ENCODE results near the gene RHOG.

GRCh38 chr11:3834349-3834663, 6.5 kb downstream of the RHOG start:
- no peak for TF ChIP-seq TAF1 (IDR thresholded peaks at IDR 0.05; ENCODE audit: borderline replicate concordance, low read depth, low read length)
- TF ChIP-seq POLR2A (IDR thresholded peaks at IDR 0.05; ENCODE audit: low read depth, low read length), result no peak
- TF ChIP-seq POLR2AphosphoS5 (IDR thresholded peaks at IDR 0.05; ENCODE audit: low read depth, low read length), result no peak
